ENCODE results near the gene HEPN1. TPM values are rescaled to one million over a fixed set of nuclear protein-coding genes. Genes with fewer than 3 reads are reported as not detected.

Gene HEPN1
- total and polyA plus RNA-seq, 2 donors (not counting 3 experiments of a cell fraction or from before 2014, with no cell fraction given): not detected

- H3K27me3 ChIP-seq (ENCODE audit: control insufficient read depth in 2 of 2, insufficient read depth in 2 of 2, low read length in 2 of 2): no peaks in the 10 kb centered on the region
- H3K9me3 ChIP-seq (replicated peaks; ENCODE audit: control insufficient read depth, insufficient read depth, low read length): no peaks in the 10 kb centered on the region
- peak overlapping the region; percentile 18 for H3K27ac ChIP-seq (ENCODE audit: insufficient read depth, low read depth, low read length)
- H4K20me1 ChIP-seq (replicated peaks; ENCODE audit: control insufficient read depth, extremely low read depth, insufficient read depth, low read length): no peaks in the 10 kb centered on the region
- ChIA-PET POLR2A (interaction anchor here (1.5 to 4.0 kb wide), 4 partner anchors 10 to 61 kb away, joined by 4 to 23 read pairs (median 6); partner anchors contain the start of gene CCDC15), CTCF (interaction anchor here (0.8 to 3.0 kb wide), 6 partner anchors 10 to 62 kb away, joined by 3 to 10 read pairs (median 4); partner anchors contain the start of gene CCDC15)
- dilution Hi-C loops (cut with MboI; ENCODE audit: extremely low pct_ligation_motif_present, low sequenced_read_pairs) (no loop called here), intact Hi-C loops (cut with micrococcal nuclease) (loop anchor here (10.0 kb wide), 1 partner anchor 703 kb away; the partner anchor contains the start of gene STT3A)
- TF ChIP-seq POLR2AphosphoS5 (IDR thresholded peaks at IDR 0.05; ENCODE audit: insufficient read depth, low read depth, low read length) (no peak), POLR2A (IDR thresholded peaks at IDR 0.05; ENCODE audit: low read depth, low read length) (peak; percentile 46)
- FAIRE-seq (no peak), DNase-seq (ENCODE audit: low read depth, low spot score) (no peak)
- peak overlapping the region; percentile 14 for H3K4me2 ChIP-seq (ENCODE audit: insufficient read depth, low read length)
- H3K9ac ChIP-seq (replicated peaks; ENCODE audit: extremely low read depth, insufficient read depth, low read length): no peak overlapping the region
- H3K9me1 ChIP-seq (replicated peaks; ENCODE audit: control insufficient read depth, extremely low read depth, insufficient read depth, low read length): no peaks in the 10 kb centered on the region
- H3K4me1 ChIP-seq (ENCODE audit: control insufficient read depth, extremely low read depth, insufficient read depth, low read length): peaks cover 79% of the 10 kb centered on the region
- H3K79me2 ChIP-seq (ENCODE audit: control insufficient read depth, insufficient read depth, low read length): peaks cover 94% of the 10 kb centered on the region
- H3K36me3 ChIP-seq (ENCODE audit: control insufficient read depth in 2 of 2, extremely low read depth in 1 of 2, insufficient read depth in 2 of 2, low read length in 2 of 2): peaks cover 61 to 66% of the 10 kb centered on the region in 2 experiments
- H3K4me3 ChIP-seq (replicated peaks in 1 of 3; ENCODE audit: insufficient read depth in 1 of 3, low read depth in 1 of 3, low read length in 3 of 3): no peak overlapping the region
- H2AFZ ChIP-seq (ENCODE audit: low read depth, low read length): no peak overlapping the region
- no TSS peak for BruUV-seq (replicated peaks)
Observed at GRCh38 chr11:124892146-124892545, 26.9 kb upstream of the HEPN1 start.

GRCh38 chr11:124892750-124893454 is 26.1 kb upstream of the HEPN1 start:
- H3K9ac ChIP-seq (replicated peaks; ENCODE audit: extremely low read depth, insufficient read depth, low read length): peak overlapping the region; percentile 11
- H3K4me1 ChIP-seq (ENCODE audit: control insufficient read depth, extremely low read depth, insufficient read depth, low read length): peaks cover 74% of the 10 kb centered on the region
- H3K27me3 ChIP-seq (ENCODE audit: control insufficient read depth in 2 of 2, insufficient read depth in 2 of 2, low read length in 2 of 2): no peaks in the 10 kb centered on the region
- DNase-seq (ENCODE audit: low read depth, low spot score): peak; percentile 52
- no peak for FAIRE-seq
- no TSS peak for BruUV-seq (replicated peaks)
- dilution Hi-C loops (cut with MboI; ENCODE audit: extremely low pct_ligation_motif_present, low sequenced_read_pairs): no loop called here
- intact Hi-C loops (cut with micrococcal nuclease): loop anchor here (10.0 kb wide), 1 partner anchor 702 kb away; the partner anchor contains the start of gene STT3A
- peaks cover 57 to 59% of the 10 kb centered on the region in 2 experiments for H3K36me3 ChIP-seq (ENCODE audit: control insufficient read depth in 2 of 2, extremely low read depth in 1 of 2, insufficient read depth in 2 of 2, low read length in 2 of 2)
- peak overlapping the region; percentile 18 for H3K27ac ChIP-seq (ENCODE audit: insufficient read depth, low read depth, low read length)
- no peak overlapping the region for H2AFZ ChIP-seq (ENCODE audit: low read depth, low read length)
- H3K79me2 ChIP-seq (ENCODE audit: control insufficient read depth, insufficient read depth, low read length): peaks cover 93% of the 10 kb centered on the region
- no peaks in the 10 kb centered on the region for H3K9me1 ChIP-seq (replicated peaks; ENCODE audit: control insufficient read depth, extremely low read depth, insufficient read depth, low read length)
- ChIA-PET CTCF (interaction anchor here (0.8 to 3.2 kb wide), 7 partner anchors 9 to 61 kb away, joined by 3 to 13 read pairs (median 5); partner anchors contain the start of gene CCDC15), POLR2A (interaction anchor here (2.0 to 4.0 kb wide), 2 partner anchors 10 to 61 kb away, joined by 6 to 23 read pairs; partner anchors contain the start of gene CCDC15)
- no peaks in the 10 kb centered on the region for H4K20me1 ChIP-seq (replicated peaks; ENCODE audit: control insufficient read depth, extremely low read depth, insufficient read depth, low read length)
- no peaks in the 10 kb centered on the region for H3K9me3 ChIP-seq (replicated peaks; ENCODE audit: control insufficient read depth, insufficient read depth, low read length)
- peak overlapping the region in 1 of 3 experiments; percentile 23 for H3K4me3 ChIP-seq (replicated peaks in 1 of 3; ENCODE audit: insufficient read depth in 1 of 3, low read depth in 1 of 3, low read length in 3 of 3)
- TF ChIP-seq MAX (IDR thresholded peaks at IDR 0.05; ENCODE audit: insufficient read depth, insufficient read length) (no peak), CTCF (IDR thresholded peaks at IDR 0.05; ENCODE audit: extremely low read depth in 1 of 2, insufficient read depth in 1 of 2, low read depth in 1 of 2, low read length in 2 of 2) (no peak), JUN (IDR thresholded peaks at IDR 0.05; ENCODE audit: borderline replicate concordance, insufficient read depth, insufficient read length, low read depth) (no peak), POLR2AphosphoS5 (IDR thresholded peaks at IDR 0.05; ENCODE audit: insufficient read depth, low read depth, low read length) (no peak), GATA2 (IDR thresholded peaks at IDR 0.05; ENCODE audit: insufficient read depth, insufficient read length, low read depth, low read length) (no peak), EZH2 (IDR thresholded peaks at IDR 0.05; ENCODE audit: borderline replicate concordance, low read depth, low read length, severe bottlenecking) (no peak), MYC (IDR thresholded peaks at IDR 0.05; ENCODE audit: low read depth, low read length) (no peak), FOS (IDR thresholded peaks at IDR 0.05; ENCODE audit: borderline replicate concordance, insufficient read depth, low read length) (no peak), POLR2A (IDR thresholded peaks at IDR 0.05; ENCODE audit: low read depth, low read length) (peak; percentile 49)
- H3K4me2 ChIP-seq (ENCODE audit: insufficient read depth, low read length): peak overlapping the region; percentile 64

Measured in endothelial cell of umbilical vein (primary cell).